Measurements from ENCODE around the gene SASS6. TPM values are rescaled to one million over a fixed set of nuclear protein-coding genes. Genes with fewer than 3 reads are reported as not detected.

SASS6 gene, protein sequence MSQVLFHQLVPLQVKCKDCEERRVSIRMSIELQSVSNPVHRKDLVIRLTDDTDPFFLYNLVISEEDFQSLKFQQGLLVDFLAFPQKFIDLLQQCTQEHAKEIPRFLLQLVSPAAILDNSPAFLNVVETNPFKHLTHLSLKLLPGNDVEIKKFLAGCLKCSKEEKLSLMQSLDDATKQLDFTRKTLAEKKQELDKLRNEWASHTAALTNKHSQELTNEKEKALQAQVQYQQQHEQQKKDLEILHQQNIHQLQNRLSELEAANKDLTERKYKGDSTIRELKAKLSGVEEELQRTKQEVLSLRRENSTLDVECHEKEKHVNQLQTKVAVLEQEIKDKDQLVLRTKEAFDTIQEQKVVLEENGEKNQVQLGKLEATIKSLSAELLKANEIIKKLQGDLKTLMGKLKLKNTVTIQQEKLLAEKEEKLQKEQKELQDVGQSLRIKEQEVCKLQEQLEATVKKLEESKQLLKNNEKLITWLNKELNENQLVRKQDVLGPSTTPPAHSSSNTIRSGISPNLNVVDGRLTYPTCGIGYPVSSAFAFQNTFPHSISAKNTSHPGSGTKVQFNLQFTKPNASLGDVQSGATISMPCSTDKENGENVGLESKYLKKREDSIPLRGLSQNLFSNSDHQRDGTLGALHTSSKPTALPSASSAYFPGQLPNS
- 3.2 TPM for total RNA-seq
- 1 to 10 TPM; 1.3 to 3.2 (median 2.5) TPM for polyA plus RNA-seq

- H3K4me3 ChIP-seq (ENCODE audit: low read depth, low read length) = peak within 1 kb of the TSS; percentile 97
- H3K27me3 ChIP-seq (ENCODE audit: control insufficient read depth, insufficient read depth, low read length) = no peaks in the 10 kb centered on the region
- H3K9me3 ChIP-seq (ENCODE audit: control insufficient read depth in 2 of 2, low read length in 2 of 2) = no peaks in the 10 kb centered on the region
- peaks cover 28% of the 10 kb centered on the region for H3K4me1 ChIP-seq (ENCODE audit: control insufficient read depth, insufficient read depth, low read length, poor library complexity, severe bottlenecking)
- H3K4me1 Mint-ChIP-seq = peaks cover 24 to 49% (median 29%) of the 10 kb centered on the region in 4 donors
- H3K36me3 Mint-ChIP-seq = peaks cover 2% of the 10 kb centered on the region
- DNase-seq (peak; percentile 93 to 99 (median 95)), ATAC-seq (ENCODE audit: low read depth in 2 of 2) (peak; percentile 97 to 99)
- no peaks in the 10 kb centered on the region for H3K9me3 Mint-ChIP-seq
- no peaks in the 10 kb centered on the region for H3K27me3 Mint-ChIP-seq
- H3K36me3 ChIP-seq (ENCODE audit: control insufficient read depth, insufficient read depth, low read length) = peaks cover 10% of the 10 kb centered on the region
- peak within 1 kb of the TSS; percentile 74 for H3K27ac ChIP-seq (ENCODE audit: insufficient read depth, low read length, poor library complexity, severe bottlenecking)
- peak within 1 kb of the TSS; percentile 93 to 100 (median 98) for H3K4me3 Mint-ChIP-seq
- peak within 1 kb of the TSS; percentile 96 to 99 (median 98) for H3K27ac Mint-ChIP-seq
Measured at GRCh38 chr1:100132566-100133477, at the start of gene SASS6, which contains the start of gene TRMT13. Gene SASS6 (minus strand): TSS chr1:100132930. CDS start chr1:100132814, 116 bp downstream. Gene TRMT13 (plus strand): TSS chr1:100133163. CDS start chr1:100133169, 6 bp downstream.

GRCh38 chr1:100178091-100178490 lies 45.4 kb upstream of the SASS6 start, which contains the start of gene LRRC39:
Gene LRRC39 (minus strand): TSS chr1:100178256. CDS start chr1:100168516, 9,740 bp downstream.
- H3K27ac ChIP-seq (ENCODE audit: insufficient read depth, low read length, poor library complexity, severe bottlenecking) = no peak within 1 kb of the TSS
- H3K4me1 ChIP-seq (ENCODE audit: control insufficient read depth, insufficient read depth, low read length, poor library complexity, severe bottlenecking) = no peaks in the 10 kb centered on the region
- Mint-ChIP-seq H3K4me3 (no peak within 1 kb of the TSS), H3K36me3 (no peaks in the 10 kb centered on the region), H3K27ac (peak within 1 kb of the TSS in 1 of 3 donors; percentile 6), H3K9me3 (peaks cover 0 to 1% (median 0%) of the 10 kb centered on the region in 7 donors), H3K27me3 (no peaks in the 10 kb centered on the region), H3K4me1 (peaks cover 0 to 4% (median 0%) of the 10 kb centered on the region in 4 donors)
- ATAC-seq (ENCODE audit: low read depth in 2 of 2) (no peak), DNase-seq (no peak)
- no peaks in the 10 kb centered on the region for H3K27me3 ChIP-seq (ENCODE audit: control insufficient read depth, insufficient read depth, low read length)
- H3K36me3 ChIP-seq (ENCODE audit: control insufficient read depth, insufficient read depth, low read length) = no peaks in the 10 kb centered on the region
- no peaks in the 10 kb centered on the region for H3K9me3 ChIP-seq (ENCODE audit: control insufficient read depth in 2 of 2, low read length in 2 of 2)
- H3K4me3 ChIP-seq (ENCODE audit: low read depth, low read length) = no peak within 1 kb of the TSS

- H3K4me3 ChIP-seq (ENCODE audit: low read depth, low read length) = no peak overlapping the region
- Mint-ChIP-seq H3K9me3 (peaks cover 0 to 1% (median 0%) of the 10 kb centered on the region in 7 donors), H3K4me3 (no peak overlapping the region), H3K27me3 (no peaks in the 10 kb centered on the region), H3K27ac (no peak overlapping the region), H3K36me3 (no peaks in the 10 kb centered on the region), H3K4me1 (peaks cover 0 to 4% (median 0%) of the 10 kb centered on the region in 4 donors)
- ATAC-seq (ENCODE audit: low read depth in 2 of 2) = no peak
- H3K36me3 ChIP-seq (ENCODE audit: control insufficient read depth, insufficient read depth, low read length) = no peaks in the 10 kb centered on the region
- H3K4me1 ChIP-seq (ENCODE audit: control insufficient read depth, insufficient read depth, low read length, poor library complexity, severe bottlenecking) = no peaks in the 10 kb centered on the region
- H3K27ac ChIP-seq (ENCODE audit: insufficient read depth, low read length, poor library complexity, severe bottlenecking) = no peak overlapping the region
- no peaks in the 10 kb centered on the region for H3K9me3 ChIP-seq (ENCODE audit: control insufficient read depth in 2 of 2, low read length in 2 of 2)
- H3K27me3 ChIP-seq (ENCODE audit: control insufficient read depth, insufficient read depth, low read length) = no peaks in the 10 kb centered on the region
- no peak for DNase-seq
Measured at GRCh38 chr1:100177295-100178041, 44.7 kb upstream of the SASS6 start.

DNA sequence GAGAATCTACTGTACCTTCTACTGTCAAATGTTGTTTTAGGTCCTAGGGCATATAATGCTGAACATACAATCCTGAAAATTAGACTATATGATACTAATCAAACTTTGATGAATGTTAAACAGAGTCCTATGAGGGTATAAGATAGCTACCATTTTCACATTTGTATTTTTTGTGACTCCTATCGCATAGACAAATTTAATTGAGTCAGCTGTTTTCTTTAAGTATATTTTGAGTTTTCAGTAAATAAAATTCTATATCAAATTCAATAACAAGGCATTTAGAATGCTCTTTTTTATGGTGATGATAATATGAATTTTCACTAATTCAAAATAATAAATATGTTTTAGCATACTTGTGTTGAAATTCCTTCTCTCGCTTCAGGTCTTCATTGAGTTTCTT lies 35.3 kb upstream of the SASS6 start:
- no peak overlapping the region for H3K27ac ChIP-seq (ENCODE audit: insufficient read depth, low read length, poor library complexity, severe bottlenecking)
- ATAC-seq (ENCODE audit: low read depth in 2 of 2) (no peak), DNase-seq (no peak)
- no peak overlapping the region for H3K4me3 Mint-ChIP-seq
- H3K9me3 ChIP-seq (ENCODE audit: control insufficient read depth in 2 of 2, low read length in 2 of 2) = no peaks in the 10 kb centered on the region
- no peaks in the 10 kb centered on the region for H3K27me3 Mint-ChIP-seq
- H3K36me3 ChIP-seq (ENCODE audit: control insufficient read depth, insufficient read depth, low read length) = no peaks in the 10 kb centered on the region
- H3K27ac Mint-ChIP-seq = no peak overlapping the region
- no peaks in the 10 kb centered on the region for H3K4me1 ChIP-seq (ENCODE audit: control insufficient read depth, insufficient read depth, low read length, poor library complexity, severe bottlenecking)
- H3K4me3 ChIP-seq (ENCODE audit: low read depth, low read length) = no peak overlapping the region
- peaks cover 0 to 2% (median 0%) of the 10 kb centered on the region in 7 donors for H3K9me3 Mint-ChIP-seq
- H3K27me3 ChIP-seq (ENCODE audit: control insufficient read depth, insufficient read depth, low read length) = no peaks in the 10 kb centered on the region
- no peaks in the 10 kb centered on the region for H3K36me3 Mint-ChIP-seq
- no peaks in the 10 kb centered on the region for H3K4me1 Mint-ChIP-seq

DNA sequence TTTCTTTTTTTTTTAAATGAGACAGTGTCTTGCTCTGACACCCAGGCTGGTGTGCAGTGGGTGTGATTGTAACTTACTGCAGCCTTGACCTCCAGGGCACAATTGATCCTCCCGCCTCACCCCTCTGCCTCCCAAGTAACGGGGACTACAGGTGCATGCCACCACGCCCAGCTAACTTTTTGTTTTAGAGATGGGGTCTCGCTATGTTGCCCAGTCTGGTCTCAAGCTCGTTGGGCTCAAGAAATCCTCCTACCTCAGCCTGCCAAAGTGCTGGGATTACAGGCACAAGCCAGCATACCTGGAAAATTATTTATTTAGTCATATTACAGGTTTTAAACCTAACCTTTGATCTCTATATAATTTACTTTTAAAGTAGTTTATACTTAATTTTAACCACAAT lies 32.0 kb upstream of the SASS6 start:
- Mint-ChIP-seq H3K9me3 (peaks cover 0 to 2% (median 0%) of the 10 kb centered on the region in 7 donors), H3K27ac (no peak overlapping the region), H3K4me3 (no peak overlapping the region), H3K27me3 (no peaks in the 10 kb centered on the region), H3K36me3 (no peaks in the 10 kb centered on the region), H3K4me1 (no peaks in the 10 kb centered on the region)
- H3K4me3 ChIP-seq (ENCODE audit: low read depth, low read length) = no peak overlapping the region
- no peaks in the 10 kb centered on the region for H3K4me1 ChIP-seq (ENCODE audit: control insufficient read depth, insufficient read depth, low read length, poor library complexity, severe bottlenecking)
- no peaks in the 10 kb centered on the region for H3K27me3 ChIP-seq (ENCODE audit: control insufficient read depth, insufficient read depth, low read length)
- H3K9me3 ChIP-seq (ENCODE audit: control insufficient read depth in 2 of 2, low read length in 2 of 2) = no peaks in the 10 kb centered on the region
- H3K36me3 ChIP-seq (ENCODE audit: control insufficient read depth, insufficient read depth, low read length) = no peaks in the 10 kb centered on the region
- H3K27ac ChIP-seq (ENCODE audit: insufficient read depth, low read length, poor library complexity, severe bottlenecking) = no peak overlapping the region
- DNase-seq = no peak
- ATAC-seq (ENCODE audit: low read depth in 2 of 2) = no peak

GRCh38 chr1:100164216-100164615 lies 31.5 kb upstream of the SASS6 start:
- H3K4me3 ChIP-seq (ENCODE audit: low read depth, low read length) = no peak overlapping the region
- ATAC-seq (ENCODE audit: low read depth in 2 of 2) (no peak), DNase-seq (no peak)
- H3K9me3 ChIP-seq (ENCODE audit: control insufficient read depth in 2 of 2, low read length in 2 of 2) = no peaks in the 10 kb centered on the region
- Mint-ChIP-seq H3K36me3 (no peaks in the 10 kb centered on the region), H3K4me3 (no peak overlapping the region), H3K9me3 (peaks cover 0 to 2% (median 0%) of the 10 kb centered on the region in 7 donors), H3K27me3 (no peaks in the 10 kb centered on the region), H3K4me1 (no peaks in the 10 kb centered on the region), H3K27ac (no peak overlapping the region)
- H3K27ac ChIP-seq (ENCODE audit: insufficient read depth, low read length, poor library complexity, severe bottlenecking) = no peak overlapping the region
- no peaks in the 10 kb centered on the region for H3K27me3 ChIP-seq (ENCODE audit: control insufficient read depth, insufficient read depth, low read length)
- H3K36me3 ChIP-seq (ENCODE audit: control insufficient read depth, insufficient read depth, low read length) = no peaks in the 10 kb centered on the region
- no peaks in the 10 kb centered on the region for H3K4me1 ChIP-seq (ENCODE audit: control insufficient read depth, insufficient read depth, low read length, poor library complexity, severe bottlenecking)

GRCh38 chr1:100162881-100163280 lies 30.2 kb upstream of the SASS6 start:
- H3K27ac Mint-ChIP-seq = no peak overlapping the region
- no peaks in the 10 kb centered on the region for H3K36me3 ChIP-seq (ENCODE audit: control insufficient read depth, insufficient read depth, low read length)
- H3K36me3 Mint-ChIP-seq = no peaks in the 10 kb centered on the region
- no peaks in the 10 kb centered on the region for H3K27me3 Mint-ChIP-seq
- no peaks in the 10 kb centered on the region for H3K4me1 ChIP-seq (ENCODE audit: control insufficient read depth, insufficient read depth, low read length, poor library complexity, severe bottlenecking)
- H3K9me3 ChIP-seq (ENCODE audit: control insufficient read depth in 2 of 2, low read length in 2 of 2) = no peaks in the 10 kb centered on the region
- no peak overlapping the region for H3K4me3 ChIP-seq (ENCODE audit: low read depth, low read length)
- no peak overlapping the region for H3K4me3 Mint-ChIP-seq
- H3K9me3 Mint-ChIP-seq = peaks cover 0 to 2% (median 0%) of the 10 kb centered on the region in 7 donors
- ATAC-seq (ENCODE audit: low read depth in 2 of 2) (no peak), DNase-seq (no peak)
- no peak overlapping the region for H3K27ac ChIP-seq (ENCODE audit: insufficient read depth, low read length, poor library complexity, severe bottlenecking)
- H3K4me1 Mint-ChIP-seq = no peaks in the 10 kb centered on the region
- H3K27me3 ChIP-seq (ENCODE audit: control insufficient read depth, insufficient read depth, low read length) = no peaks in the 10 kb centered on the region
